Upper lobe of left lung (tissue), 6 donors: Measurements from ENCODE around the gene ADAMTS2. TPM values are rescaled to one million over a fixed set of nuclear protein-coding genes. Genes with fewer than 3 reads are reported as not detected.

Experiments
- ATAC-seq, 2 donors: fragments of 200-7000 bp; cut with Tn5 transposase; one replicate each; pipeline ENCODE4 v1.9.1; 2022; ENCODE audit warnings: mild to moderate bottlenecking in 2 of 2, moderate library complexity in 2 of 2; ENCODE audit not compliant: low FRiP score in 2 of 2
- DNase-seq, 2 donors: peaks; one replicate each; pipeline ENCODE4 v3.0.0-alpha.2; 2019 to 2020
- H3K27ac ChIP-seq, 4 donors: fragments of 200-600 bp; sonication (generic); one replicate each; pipeline ENCODE4 v1.5.1; 2016 to 2019
- H3K27me3 ChIP-seq, 4 donors: fragments of 200-600 bp; sonication (generic); one replicate each; pipeline ENCODE4 v1.5.1; 2017 to 2019
- H3K36me3 ChIP-seq, 4 donors: fragments of 200-600 bp; sonication (generic); one replicate each; pipeline ENCODE4 v1.5.1; 2016 to 2019
- H3K4me1 ChIP-seq, 4 donors: fragments of 200-600 bp; sonication (generic); one replicate each; pipeline ENCODE4 v1.5.1; 2018 to 2019
- H3K4me3 ChIP-seq, 4 donors: fragments of 200-600 bp; sonication (generic); one replicate each; pipeline ENCODE4 v1.5.1; 2017 to 2019; ENCODE audit warnings: mild to moderate bottlenecking in 2 of 4, moderate library complexity in 1 of 4
- H3K9me3 ChIP-seq, 4 donors: fragments of 200-600 bp; sonication (generic); one replicate each; pipeline ENCODE4 v1.5.1; 2018 to 2019
- EP300 ChIP-seq, 4 donors: sonication (generic); formaldehyde crosslinking; IDR thresholded peaks; one replicate each; pipeline ENCODE4 v1.5.1; 2017; ENCODE audit warnings: antibody characterized with exemption in 4 of 4, control low read depth in 2 of 4
- POLR2A ChIP-seq, 4 donors: fragments of 450-650 bp; IDR thresholded peaks; one replicate each; pipeline ENCODE4 v1.5.1; 2016 to 2017; ENCODE audit warnings: antibody characterized with exemption in 4 of 4, mild to moderate bottlenecking in 2 of 4
- POLR2AphosphoS5 ChIP-seq, 2 donors: sonication (generic); formaldehyde crosslinking; IDR thresholded peaks; one replicate each; pipeline ENCODE4 v1.5.1; 2017; ENCODE audit warnings: antibody characterized with exemption in 2 of 2
- WGBS, 2 donors: methylation state at CpG; one replicate each; pipeline ENCODE4 v1.1.5; 2017 to 2018; 5-methylcytosine and 5-hydroxymethylcytosine counted together
- total RNA-seq, 6 donors: library from RNA; depleted of rRNA in 4 of 6; stranded (reverse); fragments of >200 nt in 4 of 6; gene quantifications; one replicate each; pipeline versions ENCODE4 v1.1.0 to v1.2.1, GENCODE V29; 2016 to 2021
- TF ChIP-seq, protein P1 (sequence below), 6 experiments: fragments of 450-650 bp in 4 of 6; fragments of 200-600 bp in 2 of 6; sonication (generic) in 2 of 6; IDR thresholded peaks; one replicate each; pipeline ENCODE4 v1.5.1; 2016 to 2019; ENCODE audit warnings: antibody characterized with exemption in 6 of 6
- donor health status: DM: no; HTN: no; CAD: no; lungs with moderate emphysema.
- donor health status: DM: no; HTN: yes; CAD: no; lungs with severe emphysema.

The ADAMTS2 gene
- total RNA-seq, 6 donors from 2014 or later = 10.0 to 114 (median 25.7) TPM

DNA sequence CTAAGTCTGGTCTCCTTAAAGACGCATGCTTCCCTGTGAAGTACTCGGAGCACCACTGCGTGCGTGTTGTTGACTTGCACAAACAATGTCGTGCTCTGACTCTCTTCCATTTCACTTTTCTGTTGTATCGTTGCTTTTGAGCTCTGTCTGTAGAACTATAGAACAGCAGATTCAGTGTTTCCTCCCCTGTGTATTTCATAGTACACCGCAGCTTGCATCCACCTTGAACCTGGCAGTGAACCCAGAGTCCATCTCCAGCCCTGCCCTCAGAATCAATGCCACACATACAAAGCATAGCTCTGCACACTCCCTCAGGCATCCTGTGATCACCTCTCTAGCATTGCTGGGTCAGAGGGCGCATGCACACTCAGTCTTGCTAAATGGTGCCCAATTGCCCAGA, 37.2 kb upstream of the ADAMTS2 start:
- TF ChIP-seq POLR2AphosphoS5 (IDR thresholded peaks at IDR 0.05) (no peak), EP300 (IDR thresholded peaks at IDR 0.05) (no peak), POLR2A (IDR thresholded peaks at IDR 0.05) (no peak)
- TF ChIP-seq, protein P1, sequence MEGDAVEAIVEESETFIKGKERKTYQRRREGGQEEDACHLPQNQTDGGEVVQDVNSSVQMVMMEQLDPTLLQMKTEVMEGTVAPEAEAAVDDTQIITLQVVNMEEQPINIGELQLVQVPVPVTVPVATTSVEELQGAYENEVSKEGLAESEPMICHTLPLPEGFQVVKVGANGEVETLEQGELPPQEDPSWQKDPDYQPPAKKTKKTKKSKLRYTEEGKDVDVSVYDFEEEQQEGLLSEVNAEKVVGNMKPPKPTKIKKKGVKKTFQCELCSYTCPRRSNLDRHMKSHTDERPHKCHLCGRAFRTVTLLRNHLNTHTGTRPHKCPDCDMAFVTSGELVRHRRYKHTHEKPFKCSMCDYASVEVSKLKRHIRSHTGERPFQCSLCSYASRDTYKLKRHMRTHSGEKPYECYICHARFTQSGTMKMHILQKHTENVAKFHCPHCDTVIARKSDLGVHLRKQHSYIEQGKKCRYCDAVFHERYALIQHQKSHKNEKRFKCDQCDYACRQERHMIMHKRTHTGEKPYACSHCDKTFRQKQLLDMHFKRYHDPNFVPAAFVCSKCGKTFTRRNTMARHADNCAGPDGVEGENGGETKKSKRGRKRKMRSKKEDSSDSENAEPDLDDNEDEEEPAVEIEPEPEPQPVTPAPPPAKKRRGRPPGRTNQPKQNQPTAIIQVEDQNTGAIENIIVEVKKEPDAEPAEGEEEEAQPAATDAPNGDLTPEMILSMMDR (IDR thresholded peaks at IDR 0.05) = no peak
- Histone ChIP-seq H3K27me3 (no peaks in the 10 kb centered on the region), H3K9me3 (no peaks in the 10 kb centered on the region), H3K27ac (no peak overlapping the region), H3K4me1 (no peaks in the 10 kb centered on the region), H3K36me3 (no peaks in the 10 kb centered on the region), H3K4me3 (no peak overlapping the region)
- ATAC-seq = no peak
- WGBS, 2 donors = 89 to 90% methylated on average over 7 to 8 of the region's 8 CpGs
- no peak for DNase-seq

DNA sequence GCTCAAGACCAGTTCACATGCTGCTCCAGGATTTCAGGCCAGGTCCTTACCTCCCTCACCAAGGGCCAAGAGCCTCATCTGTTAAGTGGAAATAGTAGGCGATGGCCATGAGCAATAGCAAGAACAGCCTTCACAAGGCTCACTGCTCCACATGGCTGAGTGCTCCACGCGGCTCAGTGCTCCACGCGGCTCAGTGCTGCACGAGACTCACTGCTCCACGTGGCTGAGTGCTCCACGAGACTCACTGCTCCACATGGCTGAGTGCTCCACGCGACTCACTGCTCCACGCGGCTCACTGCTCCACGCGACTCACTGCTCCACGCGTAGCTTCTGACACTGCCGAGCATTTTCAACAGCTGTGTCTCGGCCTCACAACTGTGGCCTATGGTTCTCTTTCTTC, 36.4 kb upstream of the ADAMTS2 start:
- H3K27me3 ChIP-seq = no peaks in the 10 kb centered on the region
- TF ChIP-seq EP300 (IDR thresholded peaks at IDR 0.05) = no peak
- TF ChIP-seq POLR2A (IDR thresholded peaks at IDR 0.05) = no peak
- TF ChIP-seq, protein P1 (IDR thresholded peaks at IDR 0.05) = no peak
- no peak for TF ChIP-seq POLR2AphosphoS5 (IDR thresholded peaks at IDR 0.05)
- WGBS, 2 donors = 84 to 85% methylated on average over 18 of the region's 18 CpGs
- H3K4me3 ChIP-seq = no peak overlapping the region
- no peaks in the 10 kb centered on the region for H3K4me1 ChIP-seq
- no peak overlapping the region for H3K27ac ChIP-seq
- no peaks in the 10 kb centered on the region for H3K36me3 ChIP-seq
- DNase-seq (peak in 1 of 2 donors; percentile 60), ATAC-seq (no peak)
- no peaks in the 10 kb centered on the region for H3K9me3 ChIP-seq

DNA sequence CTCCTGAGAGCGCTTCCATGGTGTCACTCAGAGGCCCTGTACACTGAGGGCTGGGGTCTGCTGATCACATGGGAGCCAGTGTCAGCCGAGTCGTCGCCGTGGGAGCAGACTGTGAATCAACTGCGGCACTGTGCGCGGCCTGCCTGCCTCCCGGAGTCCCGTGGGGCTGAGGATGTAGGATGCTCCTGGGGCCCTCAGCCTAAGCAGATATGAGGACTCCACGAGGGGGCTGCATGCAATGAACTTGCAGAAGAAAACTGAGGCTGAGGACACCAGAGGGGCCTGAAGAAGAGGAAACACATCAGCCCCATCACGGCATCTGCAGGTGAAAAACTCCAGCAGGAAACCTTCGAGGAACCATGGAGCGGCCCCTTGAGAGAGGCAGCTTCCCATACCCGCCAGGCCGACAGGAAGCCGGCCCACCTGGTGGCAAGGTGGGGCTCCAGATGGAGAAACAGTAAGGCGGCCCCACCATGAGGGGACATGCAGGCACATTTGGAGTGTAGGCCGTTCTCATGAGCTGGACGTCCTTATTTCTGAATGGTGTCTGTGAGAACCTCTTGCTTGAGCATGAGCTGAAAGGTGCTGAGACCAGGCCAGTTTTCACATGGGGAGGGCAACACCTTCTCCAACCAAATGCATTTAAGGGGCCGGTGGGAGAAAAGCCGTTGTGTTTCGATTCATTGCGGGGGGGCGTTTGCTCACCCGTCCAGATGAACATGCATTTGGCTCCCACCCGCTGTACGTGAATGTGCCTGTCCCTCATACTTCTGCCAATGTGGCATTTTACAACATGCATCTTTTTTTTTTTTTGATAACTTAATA, 35.2 kb upstream of the ADAMTS2 start:
- WGBS, 2 donors = 89% methylated on average over 14 to 28 of the region's 28 CpGs
- DNase-seq (peak in 1 of 2 donors; percentile 63), ATAC-seq (no peak)
- H3K4me3 ChIP-seq = no peak overlapping the region
- no peaks in the 10 kb centered on the region for H3K27me3 ChIP-seq
- H3K4me1 ChIP-seq = no peaks in the 10 kb centered on the region
- no peak for TF ChIP-seq EP300 (IDR thresholded peaks at IDR 0.05)
- no peak for TF ChIP-seq POLR2AphosphoS5 (IDR thresholded peaks at IDR 0.05)
- no peak for TF ChIP-seq POLR2A (IDR thresholded peaks at IDR 0.05)
- TF ChIP-seq, protein P1 (IDR thresholded peaks at IDR 0.05) = no peak
- no peaks in the 10 kb centered on the region for H3K36me3 ChIP-seq
- no peak overlapping the region for H3K27ac ChIP-seq
- no peaks in the 10 kb centered on the region for H3K9me3 ChIP-seq

DNA sequence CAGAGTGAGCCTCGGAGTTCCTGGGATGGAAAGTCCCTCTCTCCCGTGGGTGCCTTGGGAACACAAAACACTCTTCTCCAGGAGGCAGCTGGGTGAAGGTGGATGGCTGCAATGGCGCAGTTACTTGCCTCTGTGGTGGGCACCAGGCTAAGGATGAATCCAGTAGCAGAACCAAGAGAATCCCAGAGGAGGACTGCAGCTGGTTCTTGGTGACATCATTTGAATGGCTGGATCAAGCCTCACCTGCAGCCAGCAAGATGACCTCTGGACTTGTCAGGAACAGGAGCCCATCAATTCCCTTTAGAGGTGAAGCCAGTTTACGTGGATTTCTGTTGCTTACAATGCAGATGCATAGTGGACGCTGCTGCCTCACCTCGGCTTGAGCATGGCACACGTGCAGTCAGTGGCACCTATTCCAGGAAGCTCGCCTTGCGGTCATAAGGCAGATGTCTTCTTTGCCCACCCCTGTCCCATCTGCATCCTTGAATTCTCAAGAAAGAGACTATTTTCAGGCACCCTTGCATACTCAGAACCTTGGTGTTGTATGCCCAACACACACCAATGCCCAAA, 34.1 kb upstream of the ADAMTS2 start:
- Histone ChIP-seq H3K27me3 (no peaks in the 10 kb centered on the region), H3K4me1 (no peaks in the 10 kb centered on the region), H3K27ac (no peak overlapping the region), H3K36me3 (no peaks in the 10 kb centered on the region), H3K9me3 (no peaks in the 10 kb centered on the region), H3K4me3 (no peak overlapping the region)
- TF ChIP-seq POLR2A (IDR thresholded peaks at IDR 0.05) = no peak
- TF ChIP-seq, protein P1 (IDR thresholded peaks at IDR 0.05) = no peak
- TF ChIP-seq EP300 (IDR thresholded peaks at IDR 0.05) = no peak
- TF ChIP-seq POLR2AphosphoS5 (IDR thresholded peaks at IDR 0.05) = no peak
- DNase-seq = peak in 1 of 2 donors; percentile 16
- WGBS, 2 donors = 85 to 91% methylated on average over 8 to 9 of the region's 9 CpGs
- no peak for ATAC-seq
